Activated naive CD4-positive, alpha-beta T cell treated with anti-CD3 and anti-CD28 coated beads, Interleukin-2, amount 10 ng/mL, durations not matched to agents 7 days and 5 days (primary cell): ENCODE measurements around the gene UNC50.
"Not testable (repeated sequence)": the region's sequence is repeated elsewhere in the genome, so short reads cannot be mapped to it uniquely, and the experiment has no call there.

Experiments used
- CTCF ChIA-PET: fragments of 350-600 bp; sonication (Branson Sonifier 250); formaldehyde crosslinking; loops from one replicate; lab custom pipeline; 2021; ENCODE audit warnings: antibody characterized with exemption; lab: Charles Lee
- DNase-seq: peaks from one replicate; pipeline ENCODE4 v3.0.0-alpha.2; 2020
- H3K27ac Mint-ChIP-seq: one replicate; pipeline ENCODE4 v1.8.0; 2021; ENCODE audit warnings: mild to moderate bottlenecking, moderate library complexity, mixed read lengths
- H3K27me3 Mint-ChIP-seq: one replicate; pipeline ENCODE4 v1.8.0; 2021; ENCODE audit warnings: mild to moderate bottlenecking, mixed read lengths
- H3K36me3 Mint-ChIP-seq: one replicate; pipeline ENCODE4 v1.8.0; 2021; ENCODE audit warnings: mixed read lengths
- H3K4me1 Mint-ChIP-seq: one replicate; pipeline ENCODE4 v1.8.0; 2021; ENCODE audit warnings: mixed read lengths
- H3K4me3 Mint-ChIP-seq: one replicate; pipeline ENCODE4 v1.8.0; 2021; ENCODE audit warnings: mild to moderate bottlenecking, moderate library complexity, mixed read lengths
- H3K9me3 Mint-ChIP-seq: one replicate; pipeline ENCODE4 v1.8.0; 2021; ENCODE audit warnings: mixed read lengths

Gene UNC50

GRCh38 chr2:98583816-98584618 lies 24.4 kb upstream of the UNC50 start:
- no peaks in the 10 kb centered on the region for H3K27me3 Mint-ChIP-seq
- CTCF ChIA-PET = interaction anchor here (1.3 kb wide), 1 partner anchor 15 kb away, joined by 3 read pairs; no protein-coding TSS in a partner anchor

GRCh38 chr2:98585386-98585785 lies 23.0 kb upstream of the UNC50 start:
- H3K4me3 Mint-ChIP-seq = no peak overlapping the region
- H3K36me3 Mint-ChIP-seq = peaks cover 61% of the 10 kb centered on the region
- DNase-seq = no peak
- CTCF ChIA-PET = interaction anchor here (1.0 to 1.3 kb wide), 2 partner anchors 21 to 98 kb away, joined by 3 read pairs; no protein-coding TSS in a partner anchor
- H3K9me3 Mint-ChIP-seq = no peaks in the 10 kb centered on the region
- no peak overlapping the region for H3K27ac Mint-ChIP-seq
- H3K27me3 Mint-ChIP-seq = no peaks in the 10 kb centered on the region
- peaks cover 11% of the 10 kb centered on the region for H3K4me1 Mint-ChIP-seq

More at GRCh38 chr2:98583816-98584618, 24.4 kb upstream of the UNC50 start:
- H3K4me3 Mint-ChIP-seq = no peak overlapping the region
- peaks cover 66% of the 10 kb centered on the region for H3K36me3 Mint-ChIP-seq
- H3K9me3 Mint-ChIP-seq = no peaks in the 10 kb centered on the region
- no peak overlapping the region for H3K27ac Mint-ChIP-seq
- DNase-seq = no peak
- peaks cover 6% of the 10 kb centered on the region for H3K4me1 Mint-ChIP-seq

GRCh38 chr2:98586551-98587140 lies 21.7 kb upstream of the UNC50 start:
- Mint-ChIP-seq H3K9me3 (no peaks in the 10 kb centered on the region), H3K27me3 (no peaks in the 10 kb centered on the region), H3K36me3 (peaks cover 68% of the 10 kb centered on the region), H3K4me3 (no peak overlapping the region), H3K27ac (peak overlapping the region; percentile 5), H3K4me1 (peaks cover 18% of the 10 kb centered on the region)
- CTCF ChIA-PET = interaction anchor here (1.1 kb wide), 1 partner anchor 107 kb away, joined by 3 read pairs; no protein-coding TSS in a partner anchor
- no peak for DNase-seq

- Mint-ChIP-seq H3K27ac (peak overlapping the region; percentile 52), H3K27me3 (no peaks in the 10 kb centered on the region), H3K9me3 (peaks cover 7% of the 10 kb centered on the region), H3K4me1 (peaks cover 21% of the 10 kb centered on the region), H3K36me3 (peaks cover 73% of the 10 kb centered on the region), H3K4me3 (no peak overlapping the region)
- CTCF ChIA-PET = interaction anchor here (1.1 kb wide), 1 partner anchor 20 kb away, joined by 3 read pairs; no protein-coding TSS in a partner anchor
- DNase-seq = no peak
Measured at GRCh38 chr2:98588880-98589431, 19.4 kb upstream of the UNC50 start.

GRCh38 chr2:98589489-98589888 lies 18.9 kb upstream of the UNC50 start:
- no peak for DNase-seq
- Mint-ChIP-seq H3K9me3 (peaks cover 8% of the 10 kb centered on the region), H3K27ac (no peak overlapping the region), H3K4me3 (no peak overlapping the region), H3K4me1 (peaks cover 21% of the 10 kb centered on the region), H3K36me3 (peaks cover 76% of the 10 kb centered on the region), H3K27me3 (no peaks in the 10 kb centered on the region)
- CTCF ChIA-PET = interaction anchor here (1.1 kb wide), 1 partner anchor 21 kb away, joined by 3 read pairs; no protein-coding TSS in a partner anchor

GRCh38 chr2:98592565-98592964 lies 15.8 kb upstream of the UNC50 start:
- no peak overlapping the region for H3K4me3 Mint-ChIP-seq
- peaks cover 65% of the 10 kb centered on the region for H3K36me3 Mint-ChIP-seq
- no peak overlapping the region for H3K27ac Mint-ChIP-seq
- CTCF ChIA-PET = interaction anchor here (0.6 kb wide), 1 partner anchor 180 kb away, joined by 3 read pairs; no protein-coding TSS in a partner anchor
- DNase-seq = no peak
- H3K9me3 Mint-ChIP-seq = peaks cover 10% of the 10 kb centered on the region
- no peaks in the 10 kb centered on the region for H3K27me3 Mint-ChIP-seq
- H3K4me1 Mint-ChIP-seq = peaks cover 23% of the 10 kb centered on the region

- Mint-ChIP-seq H3K4me1 (peaks cover 16% of the 10 kb centered on the region), H3K36me3 (peaks cover 72% of the 10 kb centered on the region)
- H3K27me3 Mint-ChIP-seq, H3K9me3 Mint-ChIP-seq, H3K27ac Mint-ChIP-seq, CTCF ChIA-PET, DNase-seq, H3K4me3 Mint-ChIP-seq: not testable (repeated sequence)
Measured at GRCh38 chr2:98594665-98595064, 13.7 kb upstream of the UNC50 start.

GRCh38 chr2:98598781-98599428 lies 9.5 kb upstream of the UNC50 start:
- Mint-ChIP-seq H3K36me3 (peaks cover 48% of the 10 kb centered on the region), H3K27ac (no peak overlapping the region), H3K9me3 (peaks cover 3% of the 10 kb centered on the region), H3K4me1 (peaks cover 6% of the 10 kb centered on the region), H3K27me3 (no peaks in the 10 kb centered on the region), H3K4me3 (no peak overlapping the region)
- DNase-seq = no peak
- CTCF ChIA-PET = interaction anchor here (1.1 kb wide), 1 partner anchor 792 kb away, joined by 3 read pairs; no protein-coding TSS in a partner anchor

- no peak overlapping the region for H3K4me3 Mint-ChIP-seq
- CTCF ChIA-PET = interaction anchor here (0.6 to 2.2 kb wide), 9 partner anchors 21 to 237 kb away, joined by 3 to 5 read pairs (median 4); no protein-coding TSS in a partner anchor
Measured at GRCh38 chr2:98601532-98602132, 6.8 kb upstream of the UNC50 start.

GRCh38 chr2:98604547-98604946 lies 3.8 kb upstream of the UNC50 start:
- DNase-seq = no peak
- Mint-ChIP-seq H3K4me1 (peaks cover 34% of the 10 kb centered on the region), H3K27ac (no peak overlapping the region), H3K9me3 (no peaks in the 10 kb centered on the region), H3K4me3 (no peak overlapping the region), H3K36me3 (peaks cover 21% of the 10 kb centered on the region), H3K27me3 (peaks cover 5% of the 10 kb centered on the region)
- CTCF ChIA-PET = interaction anchor here (2.0 to 2.7 kb wide), 2 partner anchors 45 to 192 kb away, joined by 8 to 9 read pairs; no protein-coding TSS in a partner anchor

More at GRCh38 chr2:98601532-98602132, 6.8 kb upstream of the UNC50 start:
- peak; percentile 34 for DNase-seq
- peaks cover 23% of the 10 kb centered on the region for H3K4me1 Mint-ChIP-seq
- H3K27me3 Mint-ChIP-seq = no peaks in the 10 kb centered on the region
- H3K36me3 Mint-ChIP-seq = peaks cover 36% of the 10 kb centered on the region
- H3K9me3 Mint-ChIP-seq = no peaks in the 10 kb centered on the region
- peak overlapping the region; percentile 24 for H3K27ac Mint-ChIP-seq

GRCh38 chr2:98605076-98605475 lies 3.3 kb upstream of the UNC50 start:
- Mint-ChIP-seq H3K9me3 (no peaks in the 10 kb centered on the region), H3K4me1 (peaks cover 40% of the 10 kb centered on the region)

GRCh38 chr2:98606431-98606830 lies 2.0 kb upstream of the UNC50 start:
- H3K36me3 Mint-ChIP-seq = peaks cover 27% of the 10 kb centered on the region
- no peak for DNase-seq
- no peaks in the 10 kb centered on the region for H3K9me3 Mint-ChIP-seq
- H3K27ac Mint-ChIP-seq = peak overlapping the region; percentile 21
- CTCF ChIA-PET = interaction anchor here (1.2 to 2.7 kb wide), 6 partner anchors 21 to 232 kb away, joined by 3 to 9 read pairs (median 4); no protein-coding TSS in a partner anchor
- H3K4me1 Mint-ChIP-seq = peaks cover 53% of the 10 kb centered on the region
- H3K27me3 Mint-ChIP-seq = peaks cover 5% of the 10 kb centered on the region
- H3K4me3 Mint-ChIP-seq = peak overlapping the region; percentile 80

More at GRCh38 chr2:98605076-98605475, 3.3 kb upstream of the UNC50 start:
- H3K4me3 Mint-ChIP-seq = no peak overlapping the region
- peak overlapping the region; percentile 43 for H3K27ac Mint-ChIP-seq
- H3K27me3 Mint-ChIP-seq = peaks cover 5% of the 10 kb centered on the region
- peaks cover 18% of the 10 kb centered on the region for H3K36me3 Mint-ChIP-seq
- CTCF ChIA-PET = interaction anchor here (2.0 to 2.7 kb wide), 2 partner anchors 44 to 193 kb away, joined by 8 to 9 read pairs; no protein-coding TSS in a partner anchor
- no peak for DNase-seq

- no peak for DNase-seq
- peaks cover 24% of the 10 kb centered on the region for H3K36me3 Mint-ChIP-seq
- H3K9me3 Mint-ChIP-seq = no peaks in the 10 kb centered on the region
- CTCF ChIA-PET = interaction anchor here (1.2 to 2.7 kb wide), 6 partner anchors 21 to 231 kb away, joined by 3 to 9 read pairs (median 4); no protein-coding TSS in a partner anchor
- peaks cover 55% of the 10 kb centered on the region for H3K4me1 Mint-ChIP-seq
- peaks cover 5% of the 10 kb centered on the region for H3K27me3 Mint-ChIP-seq
- H3K4me3 Mint-ChIP-seq = peak overlapping the region; percentile 80
- H3K27ac Mint-ChIP-seq = peak overlapping the region; percentile 84
Measured at GRCh38 chr2:98607104-98607503, 1.3 kb upstream of the UNC50 start.
